Measurements from ENCODE around the gene IFNL2. TPM values are rescaled to one million over a fixed set of nuclear protein-coding genes. Genes with fewer than 3 reads are reported as not detected.

IFNL2 gene
- total RNA-seq = not detected in 2 replicates

GRCh38 chr19:39268085-39268484, at the start of gene IFNL2:
TSS of gene IFNL2 (plus strand) at chr19:39268396. CDS start at chr19:39268569, 173 bp downstream.

GRCh38 chr19:39244410-39245100, 23.6 kb upstream of the IFNL2 start, which contains the start of gene IFNL3:
TSS of gene IFNL3 (minus strand) at chr19:39245006. CDS start at chr19:39244967, 39 bp downstream.

GRCh38 chr19:39248806-39249205, 19.4 kb upstream of the IFNL2 start, which contains the start of gene IFNL4:
TSS of gene IFNL4 (minus strand) at chr19:39248856.

GRCh38 chr19:39296055-39296645, 28.0 kb downstream of the IFNL2 start, which contains the start of gene IFNL1:
TSS of gene IFNL1 (plus strand) at chr19:39296407. CDS start at chr19:39296422, 15 bp downstream.

Other genes starting within 250 kb of the IFNL2 start
- 2.9 and 5.4 TPM in 2 replicates for gene FBXO27, start 235.8 kb upstream of the IFNL2 start, total RNA-seq
- 0.13 and 11.4 TPM in 2 replicates for gene ACP7, start 184.0 kb upstream of the IFNL2 start, total RNA-seq
- gene PAK4, start 142.6 kb upstream of the IFNL2 start, total RNA-seq = 7.7 and 13.7 TPM in 2 replicates
- not detected in 2 replicates for gene NCCRP1, start 71.4 kb upstream of the IFNL2 start, total RNA-seq
- gene SYCN, start 64.1 kb upstream of the IFNL2 start, total RNA-seq = not detected in 2 replicates
- gene IFNL3, start 23.4 kb upstream of the IFNL2 start, total RNA-seq = not detected in 2 replicates
- gene IFNL4, start 19.5 kb upstream of the IFNL2 start, total RNA-seq = not detected in 2 replicates
- not detected in 2 replicates for gene IFNL1, start 28.0 kb downstream of the IFNL2 start, total RNA-seq
- gene LRFN1, start 52.5 kb downstream of the IFNL2 start, total RNA-seq = 0.26 and 0.50 TPM in 2 replicates
- gene GMFG, start 67.6 kb downstream of the IFNL2 start, total RNA-seq = 0.39 TPM in 1 of 2 replicates, not detected in the other
- 91.9 and 106 TPM in 2 replicates for gene SAMD4B, start 74.0 kb downstream of the IFNL2 start, total RNA-seq
- 23.2 and 26.5 TPM in 2 replicates for gene PAF1, start 122.7 kb downstream of the IFNL2 start, total RNA-seq
- gene MED29, start 123.0 kb downstream of the IFNL2 start, total RNA-seq = 18.0 and 24.8 TPM in 2 replicates
- gene ZFP36, start 138.5 kb downstream of the IFNL2 start, total RNA-seq = 3.0 and 3.3 TPM in 2 replicates
- gene PLEKHG2, start 144.3 kb downstream of the IFNL2 start, total RNA-seq = 28.3 and 35.1 TPM in 2 replicates
- 78.3 and 93.2 TPM in 2 replicates for gene RPS16, start 167.6 kb downstream of the IFNL2 start, total RNA-seq
- gene SUPT5H, start 177.2 kb downstream of the IFNL2 start, total RNA-seq = 63.9 and 66.3 TPM in 2 replicates
- 49.0 and 52.6 TPM in 2 replicates for gene TIMM50, start 212.4 kb downstream of the IFNL2 start, total RNA-seq
- gene DLL3, start 230.6 kb downstream of the IFNL2 start, total RNA-seq = 0.13 and 0.23 TPM in 2 replicates
- gene SELENOV, start 246.7 kb downstream of the IFNL2 start, total RNA-seq = not detected in 2 replicates